ENCODE measurements around the gene ELMOD2. TPM values are rescaled to one million over a fixed set of nuclear protein-coding genes. Genes with fewer than 3 reads are reported as not detected.
"Not testable (repeated sequence)": the region's sequence is repeated elsewhere in the genome, so short reads cannot be mapped to it uniquely, and the experiment has no call there.

Gene ELMOD2
- total RNA-seq, 2 donors from 2014 or later, result 65.5 to 67.9 TPM

- no peak for TF ChIP-seq CTCF (conservative IDR thresholded peaks at IDR 0.05)
- Histone ChIP-seq H3K27me3 (ENCODE audit: control insufficient read depth, insufficient read depth, low read length, poor library complexity, severe bottlenecking) (peaks cover 31% of the 10 kb centered on the region), H3K36me3 (ENCODE audit: control insufficient read depth, insufficient read depth, low read length) (no peaks in the 10 kb centered on the region), H3K27ac (ENCODE audit: low read depth, low read length) (no peak overlapping the region), H3K9ac (ENCODE audit: extremely low read depth, low read length, poor library complexity, severe bottlenecking) (no peak overlapping the region), H3K4me1 (ENCODE audit: control insufficient read depth, insufficient read depth, low read length) (no peaks in the 10 kb centered on the region), H3K9me3 (ENCODE audit: control insufficient read depth, low read length) (peaks cover 19% of the 10 kb centered on the region), H3K4me3 (ENCODE audit: low read length) (no peak overlapping the region)
- peaks cover 24% of the 10 kb centered on the region for H3K9me3 Mint-ChIP-seq
- H3K27ac Mint-ChIP-seq, result no peak overlapping the region
- H3K27me3 Mint-ChIP-seq (ENCODE audit: insufficient read depth), result peaks cover 30% of the 10 kb centered on the region
- H3K4me3 Mint-ChIP-seq, result no peak overlapping the region
- H3K4me1 Mint-ChIP-seq, result no peaks in the 10 kb centered on the region
- DNase-seq, result no peak
- H3K36me3 Mint-ChIP-seq (ENCODE audit: low read depth), result peaks cover 3% of the 10 kb centered on the region
Measured at GRCh38 chr4:140504261-140504660, 19.7 kb upstream of the ELMOD2 start.

GRCh38 chr4:140513765-140514164, 10.2 kb upstream of the ELMOD2 start:
- H3K36me3 Mint-ChIP-seq (ENCODE audit: low read depth); H3K36me3 ChIP-seq (ENCODE audit: control insufficient read depth, insufficient read depth, low read length); H3K27me3 ChIP-seq (ENCODE audit: control insufficient read depth, insufficient read depth, low read length, poor library complexity, severe bottlenecking); H3K9ac ChIP-seq (ENCODE audit: extremely low read depth, low read length, poor library complexity, severe bottlenecking); H3K27ac Mint-ChIP-seq; H3K27ac ChIP-seq (ENCODE audit: low read depth, low read length); DNase-seq; H3K4me1 ChIP-seq (ENCODE audit: control insufficient read depth, insufficient read depth, low read length); H3K4me3 Mint-ChIP-seq: not testable (repeated sequence)
- peak overlapping the region; percentile 68 for H3K4me3 ChIP-seq (ENCODE audit: low read length)
- H3K9me3 Mint-ChIP-seq, result peaks cover 64% of the 10 kb centered on the region
- peaks cover 14% of the 10 kb centered on the region for H3K27me3 Mint-ChIP-seq (ENCODE audit: insufficient read depth)
- H3K4me1 Mint-ChIP-seq, result peaks cover 31% of the 10 kb centered on the region
- H3K9me3 ChIP-seq (ENCODE audit: control insufficient read depth, low read length), result peaks cover 30% of the 10 kb centered on the region
- WGBS, 2 experiments (ENCODE audit: insufficient coverage in 1 of 2, insufficient read length in 1 of 2), result 96 to 97% methylated on average over 4 of the region's 5 CpGs

- H3K9me3 Mint-ChIP-seq, result peaks cover 61% of the 10 kb centered on the region
- TF ChIP-seq CTCF (conservative IDR thresholded peaks at IDR 0.05), result no peak
- no peak for DNase-seq
- no peaks in the 10 kb centered on the region for H3K27me3 ChIP-seq (ENCODE audit: control insufficient read depth, insufficient read depth, low read length, poor library complexity, severe bottlenecking)
- peaks cover 31% of the 10 kb centered on the region for H3K4me1 Mint-ChIP-seq
- peak overlapping the region; percentile 73 for H3K9ac ChIP-seq (ENCODE audit: extremely low read depth, low read length, poor library complexity, severe bottlenecking)
- 0% methylated on average over 1 of the region's 1 CpG for WGBS, 2 experiments (ENCODE audit: insufficient coverage in 1 of 2, insufficient read length in 1 of 2)
- peaks cover 8% of the 10 kb centered on the region for H3K27me3 Mint-ChIP-seq (ENCODE audit: insufficient read depth)
- peak overlapping the region; percentile 81 for H3K27ac Mint-ChIP-seq
- peak overlapping the region; percentile 30 for H3K4me3 Mint-ChIP-seq
- peak overlapping the region; percentile 67 for H3K4me3 ChIP-seq (ENCODE audit: low read length)
- H3K9me3 ChIP-seq (ENCODE audit: control insufficient read depth, low read length), result peaks cover 27% of the 10 kb centered on the region
- no peaks in the 10 kb centered on the region for H3K36me3 ChIP-seq (ENCODE audit: control insufficient read depth, insufficient read depth, low read length)
- H3K4me1 ChIP-seq (ENCODE audit: control insufficient read depth, insufficient read depth, low read length), result peaks cover 9% of the 10 kb centered on the region
- H3K36me3 Mint-ChIP-seq (ENCODE audit: low read depth), result no peaks in the 10 kb centered on the region
- H3K27ac ChIP-seq (ENCODE audit: low read depth, low read length), result peak overlapping the region; percentile 28
Measured at GRCh38 chr4:140515423-140515822, 8.5 kb upstream of the ELMOD2 start.

- no peaks in the 10 kb centered on the region for H3K27me3 ChIP-seq (ENCODE audit: control insufficient read depth, insufficient read depth, low read length, poor library complexity, severe bottlenecking)
- Mint-ChIP-seq H3K36me3 (ENCODE audit: low read depth) (peaks cover 21% of the 10 kb centered on the region), H3K9me3 (peaks cover 24% of the 10 kb centered on the region), H3K27me3 (ENCODE audit: insufficient read depth) (peaks cover 16% of the 10 kb centered on the region), H3K4me3 (peak overlapping the region; percentile 75), H3K4me1 (peaks cover 19% of the 10 kb centered on the region), H3K27ac (no peak overlapping the region)
- no peak for TF ChIP-seq CTCF (conservative IDR thresholded peaks at IDR 0.05)
- peaks cover 22% of the 10 kb centered on the region for H3K9me3 ChIP-seq (ENCODE audit: control insufficient read depth, low read length)
- H3K9ac ChIP-seq (ENCODE audit: extremely low read depth, low read length, poor library complexity, severe bottlenecking), result no peak overlapping the region
- H3K4me3 ChIP-seq (ENCODE audit: low read length), result peak overlapping the region; percentile 65
- no peak overlapping the region for H3K27ac ChIP-seq (ENCODE audit: low read depth, low read length)
- no peaks in the 10 kb centered on the region for H3K4me1 ChIP-seq (ENCODE audit: control insufficient read depth, insufficient read depth, low read length)
- DNase-seq, result no peak
- H3K36me3 ChIP-seq (ENCODE audit: control insufficient read depth, insufficient read depth, low read length), result peaks cover 20% of the 10 kb centered on the region
- 70 to 72% methylated on average over 6 to 8 of the region's 8 CpGs for WGBS, 2 experiments (ENCODE audit: insufficient coverage in 1 of 2, insufficient read length in 1 of 2)
Measured at GRCh38 chr4:140523370-140523856, 555 bp upstream of the ELMOD2 start.

Measured in endodermal cell (in vitro differentiated cells).